B cell (primary cell): ENCODE results near the gene LIPE.

Experiments used
- CTCF ChIP-seq: fragments of 200-600 bp; IDR thresholded peaks from one replicate; pipeline ENCODE4 v1.8.0; 2022; ENCODE audit warnings: antibody characterized with exemption, mild to moderate bottlenecking
- EZH2 ChIP-seq: IDR thresholded peaks from 2 replicates; pipeline ENCODE4 v1.6.1; 2012; ENCODE audit warnings: borderline replicate concordance, low read depth, mild to moderate bottlenecking, moderate library complexity, low read length; ENCODE audit not compliant: insufficient read depth, poor library complexity, severe bottlenecking

DNA sequence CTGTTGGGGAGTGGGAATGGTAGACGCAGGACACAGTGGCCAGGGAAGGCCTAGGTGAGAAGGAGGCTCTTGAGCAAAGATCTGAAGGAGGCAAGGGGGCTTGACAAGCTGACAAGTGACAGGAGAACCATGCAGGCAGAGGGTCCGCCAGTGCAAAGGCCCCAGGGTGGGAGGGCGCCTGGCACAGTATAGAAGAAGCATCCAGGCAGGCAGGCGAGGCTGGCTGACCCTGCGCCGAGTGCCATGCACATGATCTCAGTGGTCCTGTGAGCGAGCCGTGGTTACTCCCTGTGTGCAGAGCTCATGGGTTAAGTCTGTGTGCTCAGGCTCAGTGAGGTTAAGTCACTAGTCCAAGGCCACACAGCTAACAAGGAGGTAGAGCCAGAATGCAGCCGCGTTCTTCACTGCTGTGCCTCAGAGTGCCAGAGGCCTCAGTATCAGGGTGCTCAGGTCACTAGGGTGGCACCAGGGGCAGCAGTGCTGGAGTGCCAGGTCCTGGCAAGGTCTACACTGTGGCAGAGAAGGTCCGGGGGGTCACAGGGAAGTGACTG, 52.3 kb downstream of the LIPE start:
- no peak for TF ChIP-seq EZH2
- no peak for TF ChIP-seq CTCF
